ENCODE data around the gene ECD. TPM values are rescaled to one million over a fixed set of nuclear protein-coding genes. Genes with fewer than 3 reads are reported as not detected.

The ECD gene
- total RNA-seq, 2 experiments from 2014 or later = 50.5 to 57.7 TPM

- Histone ChIP-seq H3K27me3 (ENCODE audit: control insufficient read depth in 1 of 2, insufficient read depth in 2 of 2, low read length in 2 of 2) (no peaks in the 10 kb centered on the region), H3K36me3 (ENCODE audit: insufficient read depth, low read length) (peaks cover 81% of the 10 kb centered on the region), H3K9me3 (ENCODE audit: control insufficient read depth in 1 of 2, insufficient read depth in 1 of 2, low read length in 2 of 2) (no peaks in the 10 kb centered on the region), H3K4me3 (ENCODE audit: low read length) (no peak overlapping the region), H3K4me1 (ENCODE audit: insufficient read depth, low read length) (no peaks in the 10 kb centered on the region), H3K27ac (ENCODE audit: low read depth in 1 of 2, low read length in 2 of 2) (no peak overlapping the region)
- Mint-ChIP-seq H3K4me1 (ENCODE audit: low read depth) (no peaks in the 10 kb centered on the region), H3K27ac (no peak overlapping the region), H3K9me3 (no peaks in the 10 kb centered on the region), H3K27me3 (no peaks in the 10 kb centered on the region), H3K36me3 (ENCODE audit: low read depth) (peaks cover 89% of the 10 kb centered on the region), H3K4me3 (no peak overlapping the region)
- DNase-seq (no peak), ATAC-seq (ENCODE audit: poor library complexity) (no peak)
- intact Hi-C loops (cut with DNase I, micrococcal nuclease) = no loop called here
- TF ChIP-seq, protein P1, sequence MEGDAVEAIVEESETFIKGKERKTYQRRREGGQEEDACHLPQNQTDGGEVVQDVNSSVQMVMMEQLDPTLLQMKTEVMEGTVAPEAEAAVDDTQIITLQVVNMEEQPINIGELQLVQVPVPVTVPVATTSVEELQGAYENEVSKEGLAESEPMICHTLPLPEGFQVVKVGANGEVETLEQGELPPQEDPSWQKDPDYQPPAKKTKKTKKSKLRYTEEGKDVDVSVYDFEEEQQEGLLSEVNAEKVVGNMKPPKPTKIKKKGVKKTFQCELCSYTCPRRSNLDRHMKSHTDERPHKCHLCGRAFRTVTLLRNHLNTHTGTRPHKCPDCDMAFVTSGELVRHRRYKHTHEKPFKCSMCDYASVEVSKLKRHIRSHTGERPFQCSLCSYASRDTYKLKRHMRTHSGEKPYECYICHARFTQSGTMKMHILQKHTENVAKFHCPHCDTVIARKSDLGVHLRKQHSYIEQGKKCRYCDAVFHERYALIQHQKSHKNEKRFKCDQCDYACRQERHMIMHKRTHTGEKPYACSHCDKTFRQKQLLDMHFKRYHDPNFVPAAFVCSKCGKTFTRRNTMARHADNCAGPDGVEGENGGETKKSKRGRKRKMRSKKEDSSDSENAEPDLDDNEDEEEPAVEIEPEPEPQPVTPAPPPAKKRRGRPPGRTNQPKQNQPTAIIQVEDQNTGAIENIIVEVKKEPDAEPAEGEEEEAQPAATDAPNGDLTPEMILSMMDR (IDR thresholded peaks at IDR 0.05) = no peak
- ChIA-PET POLR2A (no interaction called here), CTCF (no interaction called here)
Observed at GRCh38 chr10:73139251-73139650, 28.6 kb downstream of the ECD start.

GRCh38 chr10:73136627-73137026, 31.2 kb downstream of the ECD start:
- H3K36me3 ChIP-seq (ENCODE audit: insufficient read depth, low read length) = peaks cover 88% of the 10 kb centered on the region
- Mint-ChIP-seq H3K4me3 (no peak overlapping the region), H3K27me3 (no peaks in the 10 kb centered on the region), H3K36me3 (ENCODE audit: low read depth) (peaks cover 91% of the 10 kb centered on the region), H3K9me3 (no peaks in the 10 kb centered on the region), H3K4me1 (ENCODE audit: low read depth) (no peaks in the 10 kb centered on the region), H3K27ac (no peak overlapping the region)
- DNase-seq (no peak), ATAC-seq (ENCODE audit: poor library complexity) (no peak)
- intact Hi-C loops (cut with DNase I, micrococcal nuclease) = no loop called here
- H3K4me3 ChIP-seq (ENCODE audit: low read length) = no peak overlapping the region
- CTCF ChIA-PET = interaction anchor here (0.9 to 1.6 kb wide), 4 partner anchors 9 to 40 kb away, joined by 3 to 4 read pairs (median 3); partner anchors contain the start of gene P4HA1
- H3K9me3 ChIP-seq (ENCODE audit: control insufficient read depth in 1 of 2, insufficient read depth in 1 of 2, low read length in 2 of 2) = no peaks in the 10 kb centered on the region
- POLR2A ChIA-PET = no interaction called here
- H3K4me1 ChIP-seq (ENCODE audit: insufficient read depth, low read length) = no peaks in the 10 kb centered on the region
- TF ChIP-seq, protein P1 (IDR thresholded peaks at IDR 0.05) = no peak
- no peak overlapping the region for H3K27ac ChIP-seq (ENCODE audit: low read depth in 1 of 2, low read length in 2 of 2)
- no peaks in the 10 kb centered on the region for H3K27me3 ChIP-seq (ENCODE audit: control insufficient read depth in 1 of 2, insufficient read depth in 2 of 2, low read length in 2 of 2)

DNA sequence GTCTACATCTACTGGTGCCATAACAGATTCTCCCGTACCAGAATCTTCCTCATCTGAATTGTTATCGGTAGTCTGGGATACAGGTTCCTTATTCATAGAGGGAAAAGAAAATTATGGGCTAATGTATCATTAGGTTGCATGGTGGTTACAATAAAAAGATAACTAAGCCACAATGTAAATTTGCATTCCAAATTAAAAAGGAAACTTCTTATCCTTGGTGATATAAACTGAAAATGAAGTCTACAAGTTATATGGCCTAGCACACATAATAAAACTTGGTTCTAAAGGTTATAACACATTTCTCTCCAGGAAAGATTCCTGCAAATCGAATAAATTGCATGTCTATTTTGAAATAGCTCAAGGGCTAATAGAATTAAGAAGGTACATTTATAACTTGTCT, 33.1 kb downstream of the ECD start:
- H3K36me3 ChIP-seq (ENCODE audit: insufficient read depth, low read length) = peaks cover 88% of the 10 kb centered on the region

More for the DNA sequence above, 33.1 kb downstream of the ECD start:
- Mint-ChIP-seq H3K4me3 (no peak overlapping the region), H3K9me3 (no peaks in the 10 kb centered on the region), H3K36me3 (ENCODE audit: low read depth) (peaks cover 93% of the 10 kb centered on the region), H3K27ac (no peak overlapping the region), H3K27me3 (no peaks in the 10 kb centered on the region), H3K4me1 (ENCODE audit: low read depth) (no peaks in the 10 kb centered on the region)
- Histone ChIP-seq H3K4me3 (ENCODE audit: low read length) (no peak overlapping the region), H3K27ac (ENCODE audit: low read depth in 1 of 2, low read length in 2 of 2) (no peak overlapping the region), H3K9me3 (ENCODE audit: control insufficient read depth in 1 of 2, insufficient read depth in 1 of 2, low read length in 2 of 2) (no peaks in the 10 kb centered on the region), H3K27me3 (ENCODE audit: control insufficient read depth in 1 of 2, insufficient read depth in 2 of 2, low read length in 2 of 2) (no peaks in the 10 kb centered on the region), H3K4me1 (ENCODE audit: insufficient read depth, low read length) (no peaks in the 10 kb centered on the region)
- ATAC-seq (ENCODE audit: poor library complexity) = no peak
- CTCF ChIA-PET = interaction anchor here (1.3 to 1.6 kb wide), 3 partner anchors 10 to 38 kb away, joined by 3 to 5 read pairs (median 3); partner anchors contain the start of gene P4HA1
- intact Hi-C loops (cut with DNase I, micrococcal nuclease) = no loop called here
- TF ChIP-seq, protein P1 (IDR thresholded peaks at IDR 0.05) = no peak
- no peak for DNase-seq
- POLR2A ChIA-PET = no interaction called here
